Effector CD4-positive, alpha-beta T cell (primary cell): Measurements from ENCODE around the gene CATSPERB.
"Not testable (repeated sequence)": the region's sequence is repeated elsewhere in the genome, so short reads cannot be mapped to it uniquely, and the experiment has no call there.

Experiments
- DNase-seq: peaks from one replicate; pipeline ENCODE4 v3.0.0-alpha.2; 2020
- total RNA-seq: gene quantifications from one replicate; lab custom pipeline; 2026; lab: John Stamatoyannopoulos, UW

CATSPERB gene
- total RNA-seq = 5.6 reads per million, percentile 22 among the genes with 10 or more reads in this experiment

- no peak for DNase-seq
Observed at GRCh38 chr14:91731986-91732385, at the start of gene CATSPERB. CATSPERB (minus strand) TSS chr14:91732086; CDS start chr14:91729479, 2,607 bp downstream.

GRCh38 chr14:91780452-91780851 is 48.6 kb upstream of the CATSPERB start:
- no peak for DNase-seq

GRCh38 chr14:91778217-91778616 is 46.3 kb upstream of the CATSPERB start:
- DNase-seq = no peak

GRCh38 chr14:91774140-91775096 is 42.5 kb upstream of the CATSPERB start:
- no peak for DNase-seq

DNA sequence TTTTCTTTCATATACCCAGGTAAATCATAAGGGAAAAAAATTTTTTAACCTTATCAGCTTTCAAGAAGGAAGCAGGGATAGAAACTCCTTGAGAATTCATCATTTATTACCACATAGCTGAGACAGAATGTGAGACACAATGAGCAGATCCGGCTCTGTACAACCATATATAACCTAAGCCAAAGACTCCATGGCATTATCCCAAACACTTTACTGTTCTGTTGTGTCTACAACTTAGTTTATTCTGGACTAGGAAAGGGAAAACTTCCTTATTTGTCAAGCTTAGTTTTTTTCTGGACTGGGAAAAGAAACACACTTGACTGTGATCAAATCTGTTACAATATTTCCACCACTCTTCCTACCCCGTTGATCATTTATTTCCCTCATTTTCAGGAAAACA is 38.3 kb upstream of the CATSPERB start:
- DNase-seq = no peak

- DNase-seq = no peak
Observed at GRCh38 chr14:91755570-91756295, 23.8 kb upstream of the CATSPERB start.

GRCh38 chr14:91754819-91755218 is 22.9 kb upstream of the CATSPERB start:
- no peak for DNase-seq

GRCh38 chr14:91754185-91754584 is 22.3 kb upstream of the CATSPERB start:
- DNase-seq = no peak

DNA sequence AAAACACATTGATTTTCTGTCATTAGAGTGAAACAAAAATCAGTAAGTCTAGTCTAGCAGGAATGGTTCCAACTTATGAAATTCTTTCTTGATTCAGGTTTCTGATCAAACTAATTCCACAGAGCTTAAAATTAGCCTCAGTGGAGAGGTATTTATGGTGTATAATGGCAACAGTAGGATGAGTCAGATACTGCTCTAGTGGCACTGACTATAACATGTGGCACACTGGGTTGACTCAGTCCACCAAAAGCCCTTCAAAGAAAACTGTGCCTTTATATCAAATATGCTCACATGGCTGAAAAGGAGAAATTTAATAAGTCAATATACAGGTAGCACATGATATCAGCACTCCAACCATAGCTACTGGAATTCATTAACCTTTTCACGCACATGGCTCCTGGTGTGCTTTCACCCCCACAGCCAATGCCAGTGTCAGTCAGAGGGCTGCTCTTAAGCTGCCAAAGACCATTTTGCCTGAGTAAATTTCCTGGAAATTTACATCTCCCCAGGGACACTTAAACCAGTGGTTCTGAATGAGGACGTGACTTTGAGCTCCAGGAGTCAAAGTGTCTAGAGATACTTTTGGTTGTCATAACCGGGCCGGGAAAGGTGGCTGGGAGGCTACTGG is 21.7 kb upstream of the CATSPERB start:
- DNase-seq = no peak

DNA sequence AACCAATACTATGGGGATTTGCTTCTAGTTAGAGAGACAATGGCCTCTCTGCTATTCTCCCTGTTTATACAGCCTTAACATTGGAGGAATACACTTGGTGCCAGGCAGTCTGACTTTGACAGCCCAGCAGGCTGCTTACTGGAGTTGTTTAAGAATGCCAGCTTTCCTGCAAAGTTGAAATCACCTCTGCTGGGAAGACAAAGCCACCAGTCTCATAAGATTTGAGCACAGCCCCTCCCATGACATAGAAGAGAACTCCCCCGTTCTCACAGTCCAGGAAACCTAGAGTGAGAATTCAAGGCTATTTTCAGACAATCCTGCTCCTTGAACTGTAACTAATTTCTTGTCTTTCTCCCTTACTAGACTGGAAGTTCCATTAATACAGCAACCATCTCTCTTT is 21.1 kb upstream of the CATSPERB start:
- DNase-seq = no peak

DNA sequence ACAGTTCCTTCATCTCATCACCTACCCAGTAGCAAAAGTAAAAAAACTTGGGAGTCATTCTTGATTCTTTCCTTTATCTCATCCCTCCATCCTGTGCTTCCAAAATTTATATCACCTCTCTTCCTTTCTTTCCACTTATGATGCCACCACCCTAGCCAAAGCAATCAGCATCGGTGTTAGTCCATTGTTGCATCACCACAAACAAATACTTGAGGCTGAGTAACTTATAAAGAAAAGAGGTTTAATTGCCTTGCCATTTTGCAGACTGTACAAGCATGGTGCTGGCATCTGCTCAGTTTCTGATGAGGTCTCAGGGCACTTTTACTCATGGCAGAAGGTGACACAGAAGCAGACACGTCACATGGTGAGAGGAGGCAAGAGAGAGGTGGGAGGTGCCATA is 19.8 kb upstream of the CATSPERB start:
- no peak for DNase-seq

- no peak for DNase-seq
Observed at GRCh38 chr14:91750634-91751198, 18.8 kb upstream of the CATSPERB start.

- DNase-seq = no peak
Observed at GRCh38 chr14:91749868-91750267, 18.0 kb upstream of the CATSPERB start.

DNA sequence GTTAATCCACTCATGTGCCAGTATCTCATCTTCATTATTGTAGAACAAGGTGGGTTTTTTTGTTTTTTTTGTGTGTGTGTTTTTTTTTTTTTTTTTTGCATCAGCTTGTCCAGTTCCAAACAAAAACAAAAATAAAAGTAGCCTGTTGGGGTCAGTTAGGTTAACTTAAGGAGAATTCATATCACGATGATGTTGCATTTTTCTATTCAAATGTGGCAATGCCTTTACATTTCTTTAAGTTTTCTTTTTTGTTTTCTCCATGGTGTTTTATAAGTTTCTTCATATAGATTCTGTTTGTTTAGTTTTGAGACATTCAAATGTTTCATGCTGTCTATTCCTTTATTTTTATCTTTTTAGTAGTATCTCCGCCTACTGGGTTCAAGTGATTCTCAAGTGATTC is 16.2 kb upstream of the CATSPERB start:
- no peak for DNase-seq

- DNase-seq = no peak
Observed at GRCh38 chr14:91745344-91745743, 13.5 kb upstream of the CATSPERB start.

- no peak for DNase-seq
Observed at GRCh38 chr14:91744068-91744480, 12.2 kb upstream of the CATSPERB start.

- DNase-seq = no peak
Observed at GRCh38 chr14:91743305-91743653, 11.4 kb upstream of the CATSPERB start.

DNA sequence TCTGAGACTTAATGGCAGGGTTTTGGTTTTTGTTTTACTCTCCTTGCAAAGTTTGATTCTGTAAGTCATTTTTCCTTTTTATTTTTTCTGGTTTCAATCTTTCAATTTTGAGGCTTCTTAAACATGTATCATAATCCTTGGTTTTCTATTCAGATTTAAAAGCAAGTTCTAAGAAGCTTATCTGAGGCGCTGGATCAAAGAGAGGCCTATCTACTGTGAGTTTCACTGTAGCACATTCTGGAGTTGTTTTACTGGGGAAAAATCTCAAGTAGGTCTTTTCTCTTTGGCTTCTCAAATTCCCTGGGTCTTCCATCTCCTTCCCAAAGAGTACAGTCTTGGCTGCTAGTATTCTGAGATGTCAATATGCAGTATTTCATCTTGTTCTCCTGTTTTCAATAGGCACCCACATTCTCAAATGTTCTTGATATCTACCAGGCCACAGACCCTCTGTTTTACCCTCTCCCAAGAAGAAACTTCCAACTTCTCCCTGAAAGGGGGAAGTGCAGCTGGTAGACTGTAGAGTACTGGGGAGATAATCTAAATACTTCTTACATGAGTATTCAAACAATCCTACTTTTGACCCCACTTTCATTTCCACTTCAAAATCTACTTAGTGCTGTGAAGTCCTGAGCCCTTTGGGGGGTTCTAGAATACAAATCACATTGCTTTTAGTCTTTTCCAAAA is 10.9 kb upstream of the CATSPERB start:
- no peak for DNase-seq

DNA sequence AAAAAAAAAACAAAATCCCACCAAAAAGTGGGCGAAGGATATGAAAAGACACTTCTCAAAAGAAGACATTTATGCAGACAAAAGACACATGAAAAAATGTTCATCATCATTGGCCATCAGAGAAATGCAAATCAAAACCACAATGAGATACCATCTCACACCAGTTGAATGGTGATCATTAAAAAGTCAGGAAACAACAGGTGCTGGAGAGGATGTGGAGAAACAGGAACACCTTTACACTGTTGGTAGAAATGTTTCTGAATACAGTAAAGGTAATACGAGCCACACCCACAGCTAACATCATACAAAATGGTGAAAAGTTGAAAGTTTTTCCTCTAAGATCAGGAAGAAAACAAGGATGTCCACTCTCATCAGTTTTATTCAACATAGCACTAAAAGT is 8.0 kb upstream of the CATSPERB start:
- not testable (repeated sequence) for DNase-seq

DNA sequence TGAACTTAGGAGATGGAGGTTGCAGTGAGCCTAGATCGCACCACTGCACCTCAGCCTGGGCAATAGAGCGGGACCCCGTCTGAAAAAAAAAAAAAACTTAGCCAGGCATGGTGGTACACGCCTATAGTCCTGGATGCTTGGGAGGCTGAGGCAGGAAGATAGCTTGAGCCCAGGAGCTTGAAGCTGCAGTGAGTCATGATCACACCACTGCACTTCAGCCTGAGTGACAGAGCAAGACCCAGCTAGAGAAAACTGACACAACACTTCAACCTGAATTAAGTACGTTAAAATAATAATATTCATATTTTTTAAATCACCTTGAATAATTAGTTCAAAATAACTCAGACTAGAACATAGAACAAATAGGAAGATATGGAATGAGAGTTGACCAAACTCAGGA is 5.7 kb upstream of the CATSPERB start:
- DNase-seq = no peak

DNA sequence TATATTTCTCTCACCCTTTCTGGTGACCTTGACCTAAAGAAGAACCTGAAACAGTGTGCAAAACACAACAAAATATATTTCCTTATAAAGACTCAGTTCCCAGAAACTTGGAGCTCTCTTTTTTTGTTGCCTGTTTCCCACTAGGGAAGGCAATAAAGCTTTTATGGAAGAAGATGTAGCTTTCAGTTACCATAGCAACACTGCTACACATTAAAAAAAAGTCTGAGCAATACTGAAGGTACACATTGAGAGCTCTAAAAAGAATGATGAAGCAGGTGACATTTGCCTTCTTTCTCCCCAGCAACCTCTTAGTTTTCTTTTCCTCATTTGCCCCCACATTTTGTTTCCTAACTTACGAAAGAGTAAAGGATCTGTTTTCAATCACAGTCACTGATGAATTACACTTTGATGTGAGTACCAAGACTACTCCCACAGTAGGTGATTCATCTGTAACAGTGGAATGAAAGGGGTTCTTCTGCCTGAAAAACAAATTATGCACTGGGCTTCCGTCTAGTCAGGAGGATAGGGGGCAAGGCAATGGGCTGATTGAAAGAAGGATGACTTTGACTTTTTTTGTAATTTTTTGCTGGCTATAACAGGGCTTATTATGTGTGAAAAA is 1.1 kb upstream of the CATSPERB start:
- DNase-seq = no peak

DNA sequence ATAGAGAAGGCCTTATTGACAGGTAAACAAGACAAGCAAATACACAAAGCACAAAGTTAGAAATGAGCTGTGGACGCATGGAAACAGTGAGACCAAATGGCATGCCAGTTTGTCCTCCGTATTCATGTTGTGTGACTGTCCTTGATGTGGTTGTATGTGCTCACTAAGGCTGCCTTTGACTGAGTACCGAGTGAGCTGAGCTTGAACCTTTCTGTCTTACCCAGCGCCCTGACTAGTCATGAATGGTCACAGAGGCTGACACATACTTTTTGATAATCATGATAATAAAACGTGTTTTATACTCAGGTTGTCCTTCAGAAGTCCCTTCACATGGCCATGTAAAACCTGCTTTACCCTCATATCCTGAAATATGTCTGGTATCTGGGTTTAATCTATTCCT is 553 bp upstream of the CATSPERB start:
- DNase-seq = no peak
